ENCODE measurements around the gene DLST.

DLST gene

DNA sequence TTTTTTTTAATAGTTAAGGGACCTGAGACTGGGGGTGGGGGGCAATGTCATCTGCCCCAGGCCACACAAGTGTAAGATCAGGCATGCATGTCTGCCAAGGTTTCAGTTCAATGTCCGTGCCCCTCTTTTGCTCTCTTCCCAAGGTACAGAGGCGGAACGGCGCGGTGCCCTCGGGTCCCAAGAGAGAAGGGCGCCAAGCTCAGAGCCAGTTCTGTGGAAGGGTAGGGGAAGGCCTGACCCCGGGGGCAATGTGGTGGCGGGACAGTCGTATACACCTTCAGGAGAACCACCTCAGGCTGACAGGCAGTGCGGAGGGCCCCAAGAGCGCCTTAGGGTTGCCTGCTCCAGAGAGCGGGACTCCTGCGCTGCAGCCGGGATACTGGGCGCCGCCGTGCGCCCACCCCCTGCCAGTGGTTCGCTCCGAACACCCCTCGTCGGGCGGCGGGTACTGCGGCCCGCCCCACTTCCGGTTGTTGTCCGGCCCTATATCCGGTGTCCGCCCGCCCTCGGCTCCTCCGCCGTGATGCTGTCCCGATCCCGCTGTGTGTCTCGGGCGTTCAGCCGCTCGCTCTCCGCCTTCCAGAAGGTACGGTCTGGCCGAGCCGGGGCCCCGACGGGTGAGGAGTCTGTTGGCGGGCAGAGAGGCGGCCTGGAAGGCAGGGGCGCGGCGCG, at the start of gene DLST:
DLST (plus strand) TSS at position 486 of the 672 bp plus-strand sequence; CDS start at position 524, 38 bp downstream.
- ChIA-PET CTCF (interaction anchor here (1.0 to 20.7 kb wide), 6 partner anchors 9 to 207 kb away, joined by 3 to 353 read pairs (median 4); no protein-coding TSS in a partner anchor), POLR2A (interaction anchor here (0.6 to 1.2 kb wide), 2 partner anchors 11 to 72 kb away, joined by 3 read pairs; no protein-coding TSS in a partner anchor)
- TF ChIP-seq, protein P1, sequence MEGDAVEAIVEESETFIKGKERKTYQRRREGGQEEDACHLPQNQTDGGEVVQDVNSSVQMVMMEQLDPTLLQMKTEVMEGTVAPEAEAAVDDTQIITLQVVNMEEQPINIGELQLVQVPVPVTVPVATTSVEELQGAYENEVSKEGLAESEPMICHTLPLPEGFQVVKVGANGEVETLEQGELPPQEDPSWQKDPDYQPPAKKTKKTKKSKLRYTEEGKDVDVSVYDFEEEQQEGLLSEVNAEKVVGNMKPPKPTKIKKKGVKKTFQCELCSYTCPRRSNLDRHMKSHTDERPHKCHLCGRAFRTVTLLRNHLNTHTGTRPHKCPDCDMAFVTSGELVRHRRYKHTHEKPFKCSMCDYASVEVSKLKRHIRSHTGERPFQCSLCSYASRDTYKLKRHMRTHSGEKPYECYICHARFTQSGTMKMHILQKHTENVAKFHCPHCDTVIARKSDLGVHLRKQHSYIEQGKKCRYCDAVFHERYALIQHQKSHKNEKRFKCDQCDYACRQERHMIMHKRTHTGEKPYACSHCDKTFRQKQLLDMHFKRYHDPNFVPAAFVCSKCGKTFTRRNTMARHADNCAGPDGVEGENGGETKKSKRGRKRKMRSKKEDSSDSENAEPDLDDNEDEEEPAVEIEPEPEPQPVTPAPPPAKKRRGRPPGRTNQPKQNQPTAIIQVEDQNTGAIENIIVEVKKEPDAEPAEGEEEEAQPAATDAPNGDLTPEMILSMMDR (IDR thresholded peaks at IDR 0.05; ENCODE audit: control extremely low read depth, extremely low read depth, low read depth, missing control alignments) = no peak
- peak; percentile 97 for DNase-seq (ENCODE audit: extremely low spot score)

GRCh38 chr14:74832849-74833248, 48.9 kb upstream of the DLST start:
- DNase-seq (ENCODE audit: extremely low spot score) = no peak
- TF ChIP-seq, protein P1 (IDR thresholded peaks at IDR 0.05; ENCODE audit: control extremely low read depth, extremely low read depth, low read depth, missing control alignments) = no peak
- ChIA-PET CTCF (no interaction called here), POLR2A (no interaction called here)

DNA sequence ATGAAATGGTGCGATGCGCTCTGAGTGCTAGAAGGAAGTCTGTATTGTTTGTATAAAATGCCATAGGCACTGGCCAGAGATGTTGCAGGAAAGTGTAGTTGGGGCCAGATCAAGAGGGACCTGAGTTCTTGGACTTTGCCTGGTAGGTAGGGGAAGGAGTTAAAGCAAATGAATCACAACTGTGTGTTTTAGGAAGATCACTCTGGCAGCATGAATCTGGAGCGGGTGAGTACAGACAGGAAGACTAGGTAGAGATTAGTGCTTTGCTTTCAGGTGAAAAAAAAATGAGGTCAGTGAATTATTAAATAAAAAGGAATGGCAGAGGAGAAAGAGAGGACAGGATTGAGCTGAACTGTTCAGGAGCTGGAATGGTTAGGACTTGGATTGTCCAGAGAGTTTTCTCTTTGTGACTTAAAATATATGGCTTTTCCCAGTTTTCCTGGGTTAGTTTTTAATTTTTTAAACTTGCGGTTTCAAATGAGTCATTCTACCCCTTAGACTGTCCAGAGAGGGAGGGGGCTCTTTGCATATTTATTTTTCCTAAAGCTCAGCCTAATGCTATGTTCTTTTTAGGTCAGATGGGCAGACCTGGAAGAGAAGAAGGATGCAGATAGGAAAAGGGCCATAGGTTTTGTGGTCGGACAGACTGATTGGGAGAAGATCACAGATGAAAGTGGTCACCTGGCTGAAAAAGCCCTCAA, 46.9 kb upstream of the DLST start:
- ChIA-PET CTCF (interaction anchor here (1.4 to 2.1 kb wide), 2 partner anchors 11 to 71 kb away, joined by 8 to 9 read pairs; no protein-coding TSS in a partner anchor), POLR2A (no interaction called here)
- no peak for DNase-seq (ENCODE audit: extremely low spot score)
- TF ChIP-seq, protein P1 (IDR thresholded peaks at IDR 0.05; ENCODE audit: control extremely low read depth, extremely low read depth, low read depth, missing control alignments) = no peak

- POLR2A ChIA-PET = no interaction called here
- peak; percentile 22 for DNase-seq (ENCODE audit: extremely low spot score)
- TF ChIP-seq, protein P1 (IDR thresholded peaks at IDR 0.05; ENCODE audit: control extremely low read depth, extremely low read depth, low read depth, missing control alignments) = no peak
- CTCF ChIA-PET = interaction anchor here (1.0 to 2.1 kb wide), 5 partner anchors 11 to 227 kb away, joined by 3 to 9 read pairs (median 4); no protein-coding TSS in a partner anchor
Measured at GRCh38 chr14:74835645-74836250, 46.0 kb upstream of the DLST start.

DNA sequence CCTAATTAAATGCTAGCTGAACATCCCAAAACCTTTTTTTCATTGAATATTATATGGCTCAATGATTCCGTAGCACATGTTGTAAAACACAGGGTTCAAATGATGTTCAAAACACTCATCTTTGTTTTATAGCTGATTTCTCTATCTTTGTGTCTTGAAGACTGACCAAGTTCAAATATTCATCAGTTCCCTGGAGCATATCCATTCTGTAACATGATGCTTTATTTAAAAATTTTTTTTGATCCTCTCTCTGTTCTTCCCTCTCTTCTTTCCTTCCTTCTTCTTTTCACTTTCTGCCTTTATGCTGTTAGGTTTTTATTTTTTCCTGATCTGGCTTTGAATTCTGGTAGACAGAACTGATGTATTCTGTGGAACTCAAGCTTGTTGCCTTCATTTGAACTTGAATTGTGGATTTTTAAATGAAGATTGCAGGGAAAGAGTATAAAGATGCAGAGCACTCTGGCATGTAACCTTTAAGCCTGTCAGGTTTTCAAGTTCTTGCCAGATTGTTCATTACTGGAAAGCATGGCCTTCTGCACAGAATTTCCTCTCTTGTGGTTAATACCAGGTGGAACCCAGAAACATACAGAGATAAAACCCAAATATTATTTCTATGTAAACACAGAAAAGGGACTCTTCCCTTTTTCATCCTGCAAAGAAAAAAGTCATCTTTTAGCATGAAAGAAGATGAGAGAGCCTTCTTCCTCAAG, 45.3 kb upstream of the DLST start:
- TF ChIP-seq, protein P1 (IDR thresholded peaks at IDR 0.05; ENCODE audit: control extremely low read depth, extremely low read depth, low read depth, missing control alignments) = no peak
- DNase-seq (ENCODE audit: extremely low spot score) = no peak
- ChIA-PET CTCF (interaction anchor here (1.0 to 7.1 kb wide), 6 partner anchors 10 to 228 kb away, joined by 3 to 66 read pairs (median 6); no protein-coding TSS in a partner anchor), POLR2A (no interaction called here)

DNA sequence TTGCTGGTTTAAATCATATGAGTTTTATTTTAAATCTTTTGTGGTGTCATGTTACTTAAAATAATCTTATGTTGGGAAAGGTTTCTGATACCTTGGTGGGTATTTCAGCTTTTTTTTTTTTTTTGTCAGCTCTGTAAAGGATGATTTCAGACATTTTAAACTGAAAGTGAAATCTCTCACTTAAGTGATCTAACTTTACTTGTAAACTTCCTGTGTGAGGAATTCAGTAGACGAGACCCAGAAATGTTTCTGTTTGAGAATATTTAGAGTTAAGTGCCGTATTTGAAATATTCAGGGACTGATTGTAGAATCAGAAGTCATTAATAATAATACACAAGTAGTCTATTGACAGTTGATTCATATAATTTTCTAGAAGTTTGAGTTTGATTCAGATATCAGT, 43.5 kb upstream of the DLST start:
- ChIA-PET CTCF (interaction anchor here (0.8 to 7.1 kb wide), 5 partner anchors 18 to 229 kb away, joined by 3 to 66 read pairs (median 3); partner anchors contain the start of gene LTBP2), POLR2A (no interaction called here)
- TF ChIP-seq, protein P1 (IDR thresholded peaks at IDR 0.05; ENCODE audit: control extremely low read depth, extremely low read depth, low read depth, missing control alignments) = no peak
- no peak for DNase-seq (ENCODE audit: extremely low spot score)

Data from GM10248 (cell line).